HG03060 (cell line): ENCODE measurements around the gene AGMO.

Experiments used
- ATAC-seq: cut with Tn5 transposase; IDR thresholded peaks from one replicate; pipeline ENCODE4 v1.9.1; 2021; ENCODE audit warnings: low read depth, moderate number of reproducible peaks; ENCODE audit not compliant: unreplicated experiment

Gene AGMO

GRCh38 chr7:15561835-15562234 lies at the start of gene AGMO:
TSS of gene AGMO (minus strand) at chr7:15562015.
- ATAC-seq = no peak

GRCh38 chr7:15610503-15610902 lies 48.7 kb upstream of the AGMO start:
- no peak for ATAC-seq

DNA sequence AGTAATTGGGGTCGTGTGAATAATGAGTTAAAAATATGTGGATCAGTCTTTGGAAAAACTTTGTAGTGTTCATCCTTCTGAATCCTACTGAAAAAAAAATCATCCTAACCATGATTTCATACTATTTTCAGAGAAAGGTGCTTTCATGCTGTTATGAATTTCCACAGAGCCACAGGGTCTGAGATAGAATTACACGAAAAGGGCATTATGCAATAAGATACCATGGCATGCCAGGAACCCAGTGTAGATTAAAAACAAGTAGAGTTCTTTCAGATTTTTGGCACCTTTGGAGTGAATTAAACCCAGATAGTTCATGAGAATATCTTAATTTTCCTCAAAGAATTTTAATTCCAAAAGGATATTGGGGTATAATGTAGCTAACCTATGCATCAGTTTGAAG lies 47.5 kb upstream of the AGMO start:
- ATAC-seq = no peak

DNA sequence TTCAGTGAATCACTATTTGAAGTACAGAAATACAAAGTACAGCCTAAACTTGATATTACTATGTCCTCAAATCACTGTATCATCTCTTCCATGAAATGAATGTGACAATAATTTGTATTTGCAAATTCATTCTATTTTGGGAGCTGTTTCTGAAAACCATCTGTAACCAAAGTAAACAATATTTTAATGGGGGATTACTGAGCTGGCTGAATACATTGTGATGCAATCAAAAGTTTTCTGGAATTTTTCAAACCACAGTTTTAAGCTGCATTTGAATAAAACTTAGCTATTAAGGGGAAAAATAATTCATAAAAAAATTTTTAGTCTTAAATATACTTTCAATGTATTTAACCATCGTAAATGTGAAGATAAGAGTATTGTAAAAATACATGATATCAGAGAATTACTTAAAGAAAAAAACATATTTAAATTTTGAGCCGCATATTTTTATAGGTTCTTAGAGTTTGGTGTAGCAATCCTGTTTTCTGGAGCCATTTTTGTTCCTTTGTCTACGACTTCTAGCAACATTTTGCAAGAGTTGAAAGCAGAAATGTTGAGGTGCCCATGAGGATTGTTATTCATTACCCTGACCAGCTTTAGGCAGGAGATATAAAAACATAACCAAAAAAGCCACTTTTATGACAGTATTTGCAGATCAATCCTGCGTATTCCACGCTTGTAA lies 45.9 kb upstream of the AGMO start:
- ATAC-seq = no peak

DNA sequence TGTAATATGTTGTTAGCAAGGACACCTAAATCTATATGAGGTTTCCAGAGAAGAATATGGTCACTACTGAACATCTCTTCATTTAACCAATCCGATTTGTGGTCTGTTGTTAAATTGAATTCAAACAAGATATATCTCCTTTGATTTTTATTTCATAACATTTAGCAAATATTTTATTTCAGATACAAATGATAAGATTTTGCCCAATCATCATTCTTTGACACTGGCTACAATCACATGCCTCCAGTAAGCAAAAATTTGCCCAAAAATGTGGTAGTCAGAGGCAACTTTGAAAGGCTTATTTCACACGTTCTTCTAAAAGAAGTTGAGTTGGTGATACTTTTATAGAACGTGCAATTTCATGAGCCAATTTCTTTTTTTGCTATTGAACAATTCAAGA lies 44.7 kb upstream of the AGMO start:
- ATAC-seq = no peak

DNA sequence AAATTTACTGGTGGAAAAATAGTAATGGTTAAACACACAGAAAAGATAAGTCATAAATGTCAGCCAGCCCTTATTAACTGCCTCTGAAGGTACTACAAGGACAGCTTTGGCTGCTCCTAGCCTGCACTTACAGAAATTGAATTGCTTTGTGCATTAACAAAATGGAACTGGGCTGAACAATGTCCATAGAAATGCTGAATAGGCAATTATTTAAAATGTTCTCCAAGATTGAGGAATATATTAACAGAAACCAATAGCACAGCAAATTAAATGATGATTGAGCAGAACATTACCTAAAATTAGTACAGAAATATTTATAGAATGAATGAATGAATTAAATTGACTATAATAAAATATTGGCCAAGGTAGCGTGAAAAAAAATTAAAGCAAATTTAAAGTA lies 42.4 kb upstream of the AGMO start:
- no peak for ATAC-seq

DNA sequence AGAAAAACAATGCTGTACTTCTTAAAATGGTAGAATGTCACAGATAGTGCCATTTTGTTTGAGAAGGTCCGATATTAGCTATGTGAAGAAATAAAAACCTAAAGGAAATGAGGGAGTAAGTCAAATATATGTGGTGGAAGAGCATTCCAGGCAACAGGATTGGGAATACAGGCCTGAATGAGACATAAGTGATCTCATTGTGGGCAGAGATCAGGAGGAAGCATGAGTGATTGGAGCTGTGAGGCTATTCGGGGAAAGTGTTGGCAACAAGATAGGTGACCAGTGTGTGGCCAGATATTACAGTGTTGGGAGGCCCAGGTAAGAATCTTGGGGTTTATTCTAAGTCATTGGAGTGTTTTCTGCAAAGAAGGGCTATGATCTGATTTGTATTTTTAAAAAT lies 41.3 kb upstream of the AGMO start:
- ATAC-seq = no peak

DNA sequence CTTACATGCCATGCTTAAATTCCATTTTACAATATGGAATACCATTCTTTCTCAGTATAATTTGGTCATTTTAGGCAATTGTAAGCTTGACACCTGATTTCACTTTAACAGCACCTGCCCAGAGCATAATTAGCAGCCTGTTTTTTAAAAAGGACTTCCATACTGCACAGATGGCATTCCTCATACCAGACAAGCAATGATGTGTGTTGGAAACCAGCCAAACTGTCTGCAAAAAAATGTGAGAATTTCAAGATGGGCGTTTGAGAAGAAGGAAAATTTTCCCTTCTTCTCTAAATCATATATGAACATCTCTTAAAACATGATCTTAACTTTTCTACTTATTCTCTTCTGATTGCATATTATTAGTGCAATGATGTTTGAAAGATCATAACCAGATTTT lies 40.4 kb upstream of the AGMO start:
- no peak for ATAC-seq

DNA sequence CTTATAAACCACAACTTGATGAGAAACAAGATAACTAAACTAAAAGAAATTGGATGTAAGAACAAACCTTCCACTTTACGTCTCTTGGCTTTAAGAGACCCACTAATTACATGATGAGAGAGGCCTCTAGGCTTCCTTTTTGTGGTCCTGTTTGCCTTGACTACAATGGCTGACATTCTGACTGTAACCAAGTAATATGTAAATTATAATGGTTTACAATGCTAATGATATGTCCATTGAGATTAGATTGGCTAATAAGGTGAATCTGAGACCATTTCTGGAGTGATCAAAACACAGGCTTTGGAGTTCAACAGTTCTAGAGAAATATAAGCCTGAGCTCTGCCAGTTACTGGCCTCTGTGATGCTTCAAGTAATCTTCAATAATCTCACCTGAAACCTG lies 39.4 kb upstream of the AGMO start:
- no peak for ATAC-seq

DNA sequence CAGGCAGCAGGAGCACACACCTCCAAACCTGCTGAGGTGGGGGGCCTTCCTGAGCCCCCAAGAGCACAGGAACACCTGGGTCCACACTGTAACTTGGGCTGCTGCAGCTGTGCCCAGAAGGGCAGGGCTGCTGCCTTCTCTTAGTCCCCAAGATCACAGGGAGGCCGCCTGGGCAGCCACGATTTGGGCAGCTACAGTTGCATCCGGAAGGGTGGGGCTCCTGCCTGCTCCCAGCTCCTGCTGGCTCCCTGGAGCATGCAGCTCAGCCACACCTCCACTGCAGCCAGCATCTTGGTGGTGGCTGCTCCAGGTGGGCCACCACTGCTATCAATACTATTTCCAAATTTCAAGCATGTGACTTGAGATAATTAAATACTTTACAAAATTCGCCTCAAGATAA lies 38.5 kb upstream of the AGMO start:
- ATAC-seq = no peak

- ATAC-seq = no peak
Observed at GRCh38 chr7:15594461-15594860, 32.6 kb upstream of the AGMO start.

DNA sequence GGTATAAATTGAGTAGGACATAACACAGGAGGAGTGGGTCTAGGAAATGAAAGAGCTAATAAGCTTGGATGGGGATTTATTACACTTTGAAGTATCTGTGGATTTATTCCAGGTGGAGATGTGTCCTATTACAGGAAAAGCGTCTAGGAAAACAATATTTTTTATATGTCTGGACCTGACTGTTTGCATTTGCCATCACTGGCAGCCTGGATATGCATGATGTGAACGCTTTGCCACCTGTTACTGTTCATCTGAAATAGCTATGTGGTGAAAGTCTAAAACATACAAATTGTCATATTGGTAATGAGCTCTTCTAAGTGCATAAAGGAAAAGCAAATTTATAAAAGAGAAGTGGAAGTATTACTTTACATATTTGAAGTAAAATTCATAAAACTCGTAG lies 31.6 kb upstream of the AGMO start:
- ATAC-seq = no peak

DNA sequence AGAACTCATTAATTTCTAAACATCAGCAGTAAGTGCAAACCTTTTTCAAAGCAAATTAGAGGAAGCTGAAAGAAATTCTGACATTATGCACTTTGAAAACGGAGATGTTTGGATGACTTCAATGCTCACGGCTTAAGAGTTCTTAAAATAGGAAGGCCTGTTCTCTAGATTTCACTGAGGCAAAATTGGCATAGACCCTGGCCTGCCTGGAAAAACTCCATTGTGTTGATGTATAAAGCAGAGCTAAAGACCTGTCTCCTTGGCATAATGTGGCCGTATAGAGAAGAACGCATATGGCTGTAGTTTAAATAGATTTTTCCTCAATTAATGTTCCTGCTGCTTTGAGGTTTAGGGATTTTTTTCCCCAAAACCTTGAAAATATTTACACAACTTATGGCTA lies 24.5 kb upstream of the AGMO start:
- ATAC-seq = no peak

DNA sequence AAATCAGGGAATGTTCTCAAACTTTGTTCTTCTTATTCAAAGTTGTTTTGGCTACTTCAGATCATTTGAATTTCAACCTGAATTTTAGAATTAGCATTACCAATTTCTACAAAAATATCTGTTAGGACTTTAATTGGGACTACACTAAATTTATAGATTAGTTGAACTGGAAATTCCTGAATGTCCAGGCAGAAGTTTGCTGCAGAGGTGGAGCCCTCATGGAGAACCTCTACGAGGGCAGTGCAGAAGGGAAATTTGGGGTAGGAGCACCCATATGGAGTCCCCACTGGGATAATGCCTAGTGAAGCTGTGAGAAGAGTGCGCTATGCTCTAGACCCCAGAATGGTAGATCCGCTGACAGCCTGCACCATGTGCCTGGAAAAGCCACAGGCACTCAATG lies 22.8 kb upstream of the AGMO start:
- no peak for ATAC-seq

DNA sequence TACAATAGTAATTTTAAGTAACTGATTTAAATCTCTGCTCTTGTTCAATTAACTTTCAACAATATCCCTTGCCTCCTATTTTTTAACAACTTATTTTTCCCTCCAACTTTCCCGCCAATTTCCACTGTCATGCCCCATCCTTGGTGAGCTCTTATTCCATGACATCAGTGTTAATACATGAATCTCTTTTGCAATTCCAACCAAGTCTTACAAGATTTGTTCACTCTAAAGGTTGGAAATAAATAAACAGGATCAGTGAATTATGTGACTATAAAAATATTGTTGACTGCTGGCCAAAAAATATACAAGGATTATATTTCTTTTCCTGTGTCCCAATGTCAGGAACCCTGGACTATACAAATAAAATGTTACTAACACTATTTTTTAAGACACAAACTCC lies 21.0 kb upstream of the AGMO start:
- ATAC-seq = no peak

DNA sequence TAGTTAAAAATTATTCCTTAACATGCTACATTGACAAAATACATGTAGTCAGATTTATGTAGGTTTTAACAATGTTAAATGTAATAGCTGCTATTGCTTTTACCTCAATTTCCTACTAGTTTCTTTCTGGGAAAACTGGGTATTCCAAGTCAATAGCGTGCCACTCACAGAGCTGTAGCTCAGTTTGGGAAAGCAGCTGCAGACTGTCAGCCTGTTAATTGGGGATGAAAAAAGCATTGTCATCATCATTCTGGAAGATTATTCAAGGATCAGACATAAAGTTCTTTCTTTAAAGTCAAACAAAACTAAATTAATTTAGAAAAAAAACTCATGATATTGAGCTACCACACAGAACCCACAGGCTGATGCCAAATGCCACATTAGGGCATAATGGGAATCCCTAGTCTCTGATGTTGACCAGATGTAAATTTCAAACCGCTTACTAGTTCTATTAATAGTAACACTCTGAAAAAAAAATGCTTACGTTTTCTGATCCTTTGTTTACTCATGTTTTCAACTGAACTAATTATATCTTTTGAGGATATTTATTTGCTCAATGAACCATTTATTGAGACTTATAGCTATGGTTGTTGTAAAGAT lies 19.6 kb upstream of the AGMO start:
- ATAC-seq = no peak

- ATAC-seq = no peak
Observed at GRCh38 chr7:15580604-15581351, 19.0 kb upstream of the AGMO start.

GRCh38 chr7:15577600-15577999 lies 15.8 kb upstream of the AGMO start:
- ATAC-seq = no peak

DNA sequence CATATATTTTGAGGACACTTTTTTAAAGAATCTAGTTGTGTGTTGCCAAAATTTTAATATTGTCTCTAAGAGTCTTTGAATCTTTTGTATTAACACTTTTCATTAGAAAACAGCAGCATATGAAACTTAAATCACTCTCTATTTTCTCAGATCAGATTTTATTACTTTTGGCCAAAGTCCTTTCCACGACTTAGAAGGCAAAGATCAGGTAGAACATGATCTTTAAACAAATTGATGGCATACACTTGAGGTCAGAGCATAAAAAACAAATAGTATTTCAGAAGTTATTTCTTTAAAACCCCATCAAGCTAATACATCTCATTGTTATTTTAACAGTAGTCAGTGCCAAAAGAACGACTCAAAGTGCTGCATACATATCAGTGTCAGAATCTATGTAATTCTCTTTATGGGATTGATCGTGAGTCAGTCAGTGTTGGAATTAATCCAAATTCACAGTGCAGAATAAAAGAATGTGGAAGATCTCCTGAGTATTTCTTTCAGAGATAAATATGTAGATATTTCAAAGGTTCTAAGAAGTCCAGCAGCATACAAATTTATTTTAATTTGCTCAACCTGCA lies 9.6 kb upstream of the AGMO start:
- no peak for ATAC-seq

- ATAC-seq = no peak
Observed at GRCh38 chr7:15567652-15568051, 5.8 kb upstream of the AGMO start.

- ATAC-seq = no peak
Observed at GRCh38 chr7:15567036-15567435, 5.2 kb upstream of the AGMO start.

GRCh38 chr7:15566476-15566875 lies 4.7 kb upstream of the AGMO start:
- ATAC-seq = no peak
